NCI-H1417 treated with DMSO at 0.1 percent for 48 hours (cell line): ENCODE results near the gene DOCK3.
"Not testable (repeated sequence)": the region's sequence is repeated elsewhere in the genome, so short reads cannot be mapped to it uniquely, and the experiment has no call there.

Experiments
- DNase-seq: peaks from one replicate; lab custom pipeline; 2025; lab: John Stamatoyannopoulos, UW

Gene DOCK3

DNA sequence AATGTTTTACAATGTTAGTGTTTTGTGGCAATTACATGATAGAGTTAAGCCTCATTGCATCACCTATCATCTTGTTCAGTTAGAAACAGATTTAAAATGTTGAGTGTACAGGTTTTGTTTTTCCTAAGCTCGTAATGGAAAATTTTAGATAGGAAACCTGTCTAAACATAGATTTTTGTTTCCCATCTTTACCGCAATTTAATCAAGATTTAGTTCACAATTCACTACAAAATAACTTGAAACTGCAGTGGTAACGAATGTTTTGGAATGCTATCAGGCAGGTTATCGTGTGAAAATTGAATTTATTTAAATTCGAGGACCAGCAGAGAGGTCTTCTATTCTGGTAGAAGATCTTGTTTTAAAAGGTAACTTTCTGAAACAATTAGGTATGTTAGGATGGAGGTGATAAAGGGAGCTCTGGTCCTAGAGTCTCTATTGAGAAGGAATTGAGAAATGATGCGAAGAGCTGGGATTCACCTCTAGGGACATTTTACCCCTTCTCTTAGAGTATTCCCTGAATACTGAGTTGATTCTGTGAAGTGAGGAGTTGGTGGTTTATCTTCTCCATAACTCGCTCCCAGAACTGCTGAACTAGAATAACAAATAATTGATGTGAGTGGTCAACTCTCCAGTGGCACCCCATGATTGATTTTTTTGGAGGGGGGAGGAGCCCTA lies 1.4 kb downstream of the DOCK3 start:
- DNase-seq: no peak

DNA sequence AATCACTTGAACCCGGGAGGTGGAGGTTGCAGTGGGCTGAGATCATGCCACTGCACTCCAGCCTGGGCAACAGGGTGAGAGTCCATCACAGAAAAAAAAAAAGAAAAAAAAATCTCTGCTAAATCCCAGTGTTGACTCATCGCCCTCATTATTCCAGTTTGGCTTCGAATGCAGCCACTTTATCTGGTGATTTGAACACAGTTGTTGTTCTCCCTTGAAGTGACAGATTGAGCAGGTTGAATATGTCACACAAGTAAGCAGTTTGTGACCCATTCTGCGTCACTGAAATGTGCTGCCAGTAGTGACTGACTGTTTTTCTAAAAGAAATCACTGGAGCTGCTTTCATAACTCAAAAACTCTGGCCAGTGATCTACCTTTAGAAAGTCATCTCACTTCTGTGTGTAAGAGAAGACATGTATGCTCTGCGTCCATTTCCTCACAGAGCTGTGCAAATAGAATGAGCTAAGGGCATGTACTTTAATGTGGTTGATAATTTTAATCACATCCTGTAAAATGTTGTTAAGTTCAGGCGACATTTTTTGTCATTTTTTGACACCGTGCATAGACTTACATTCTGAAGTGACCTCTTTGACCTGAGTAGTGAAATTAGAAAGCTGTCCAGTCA lies 12.5 kb downstream of the DOCK3 start:
- DNase-seq: no peak

DNA sequence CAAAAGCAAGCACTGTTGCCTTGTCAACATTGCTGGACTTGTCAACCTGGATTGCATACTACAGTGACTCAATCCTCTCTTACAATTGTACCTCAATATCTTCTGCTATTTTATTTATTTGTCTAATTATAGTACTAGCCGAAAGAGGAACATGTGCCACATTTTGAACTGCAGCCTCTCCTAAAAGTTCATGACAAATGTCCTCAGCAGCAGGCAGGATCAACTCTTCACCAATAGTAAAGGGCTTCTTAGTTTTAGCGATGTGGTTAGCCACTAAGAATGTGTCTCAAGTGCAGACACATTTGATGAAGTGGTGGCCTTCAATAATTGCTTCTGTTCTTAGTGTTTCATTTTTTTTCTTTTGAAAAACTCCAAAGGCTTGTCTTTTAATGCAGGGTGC lies 13.2 kb downstream of the DOCK3 start:
- DNase-seq: no peak

DNA sequence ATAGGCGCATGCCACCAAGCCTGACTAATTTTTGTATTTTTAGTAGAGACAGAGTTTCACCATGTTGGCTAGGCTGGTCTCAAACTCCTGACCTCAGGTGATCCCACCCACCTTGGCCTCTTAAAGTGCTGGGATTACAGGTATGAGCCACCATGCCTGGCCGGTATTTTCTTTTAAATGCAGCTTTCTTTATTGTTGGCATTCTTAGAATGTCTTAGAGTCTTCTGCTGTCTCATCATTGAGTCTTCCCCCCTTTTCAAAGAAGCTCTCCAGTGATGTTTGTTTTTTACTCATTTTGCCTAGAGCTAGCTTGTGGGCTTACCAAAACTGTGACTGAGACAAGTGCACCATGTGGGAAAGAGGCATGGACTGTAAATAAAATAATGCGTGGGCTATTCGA lies 13.9 kb downstream of the DOCK3 start:
- not testable (repeated sequence) for DNase-seq

DNA sequence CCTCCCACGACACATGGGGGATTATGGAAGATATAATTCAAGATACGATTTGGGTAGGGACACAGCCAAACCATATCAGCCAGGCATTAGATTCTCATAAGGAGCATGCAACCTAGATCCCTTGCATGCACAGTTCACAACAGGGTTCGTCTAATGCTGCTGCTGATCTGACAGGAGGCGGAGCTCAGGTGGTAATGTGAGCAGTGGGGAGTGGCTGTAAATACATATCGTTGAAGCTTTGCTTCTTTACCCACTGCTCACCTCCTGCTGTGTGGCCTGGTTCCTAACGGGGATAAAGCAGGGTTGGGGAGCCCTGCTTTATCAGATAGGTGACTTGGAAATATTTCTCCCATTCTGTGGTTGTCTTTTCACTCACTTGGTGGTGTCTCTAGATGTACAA lies 14.8 kb downstream of the DOCK3 start:
- no peak for DNase-seq

DNA sequence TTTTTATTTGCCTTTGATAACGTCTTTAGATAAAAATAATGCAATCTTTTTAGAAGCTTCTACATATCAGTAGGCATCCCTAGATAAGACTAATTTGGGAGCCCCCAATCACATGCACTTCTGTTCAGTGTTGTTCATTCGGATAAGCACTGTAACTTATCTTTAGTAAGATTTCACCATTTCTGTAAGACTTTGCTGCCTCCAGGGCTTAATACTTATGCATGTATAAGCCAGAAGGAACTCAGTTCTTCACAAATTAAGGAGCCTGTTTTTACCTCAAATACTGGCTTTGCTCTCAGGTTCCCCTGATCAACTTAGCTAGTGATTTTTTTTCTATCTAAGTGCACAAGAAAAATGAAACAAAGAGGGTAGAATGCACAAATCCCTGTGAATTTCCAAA lies 20.3 kb downstream of the DOCK3 start:
- no peak for DNase-seq

DNA sequence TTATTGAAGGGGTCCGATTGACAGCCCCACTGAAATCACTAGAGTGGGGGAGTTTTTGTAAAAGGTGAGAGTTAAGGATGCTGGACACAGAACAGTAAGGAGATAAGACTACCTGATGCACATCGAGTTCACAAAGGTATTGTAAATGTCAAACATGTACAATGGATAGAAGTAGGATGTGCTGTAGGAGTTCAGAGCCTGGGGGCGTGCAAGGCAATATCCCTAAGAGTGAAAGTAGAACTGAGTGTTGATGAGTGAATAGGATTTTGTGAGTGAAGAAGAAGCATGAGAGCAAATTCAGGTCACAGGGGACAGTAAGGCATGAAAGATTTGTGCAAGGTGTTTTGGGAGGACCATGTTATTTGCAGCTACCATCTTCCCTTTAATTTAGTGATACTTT lies 21.5 kb downstream of the DOCK3 start:
- DNase-seq: no peak

DNA sequence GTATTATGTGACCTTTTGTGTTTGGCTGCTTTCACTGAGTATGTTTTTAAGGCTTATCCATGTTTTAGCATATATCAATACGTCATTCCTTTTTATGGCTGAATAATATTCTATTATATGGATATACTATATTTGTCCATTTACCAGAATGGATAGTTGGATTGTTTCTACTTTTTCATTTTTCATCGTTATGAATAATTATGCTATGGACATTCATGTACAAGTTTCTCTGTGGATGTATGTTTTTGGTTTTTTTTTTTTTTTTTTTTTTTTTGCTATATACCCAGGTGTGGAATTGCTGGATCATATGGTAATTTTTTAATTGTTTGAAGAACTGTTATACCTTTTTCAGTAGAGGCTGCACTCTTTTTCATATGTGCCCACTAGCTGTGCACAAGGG lies 23.5 kb downstream of the DOCK3 start:
- DNase-seq: no peak

DNA sequence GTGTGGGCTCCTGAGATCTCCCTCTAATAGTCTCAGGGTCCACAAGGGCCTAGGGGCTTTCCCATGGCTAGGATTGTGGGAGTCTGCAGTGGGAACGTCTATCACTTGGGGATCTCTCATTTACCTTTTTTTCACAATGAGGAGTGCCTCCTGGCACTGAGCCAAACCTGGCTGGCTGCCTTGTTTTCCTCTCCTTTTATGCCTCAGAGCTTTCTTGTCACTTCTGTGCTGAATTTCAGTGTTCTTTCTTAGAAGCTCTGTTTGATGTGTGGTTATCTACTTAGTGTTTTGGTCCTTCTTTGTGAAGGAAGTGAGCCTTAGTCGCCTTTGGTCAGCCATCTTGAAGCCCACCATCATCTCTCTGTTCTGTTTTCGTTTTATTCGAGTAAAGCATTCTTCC lies 33.9 kb downstream of the DOCK3 start:
- peak; percentile 0 for DNase-seq

DNA sequence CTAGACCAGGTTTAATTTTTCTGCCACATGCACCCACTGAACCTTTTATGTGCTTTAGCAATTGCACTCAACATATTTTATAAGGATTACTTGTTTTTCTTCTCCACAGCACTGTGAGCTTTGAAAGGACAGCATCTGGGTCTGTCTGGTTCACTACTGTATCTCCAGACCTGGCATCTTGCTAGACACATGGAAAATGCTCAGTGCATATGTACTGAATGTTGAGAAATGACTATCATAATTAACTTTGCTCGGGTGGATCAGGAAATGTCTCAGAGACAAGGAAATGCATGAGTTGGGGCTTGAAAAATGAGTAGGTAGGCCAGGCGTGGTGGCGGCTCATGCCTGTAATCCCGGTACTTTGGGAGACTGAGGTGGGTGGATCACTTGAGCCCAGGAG lies 40.2 kb downstream of the DOCK3 start:
- no peak for DNase-seq

DNA sequence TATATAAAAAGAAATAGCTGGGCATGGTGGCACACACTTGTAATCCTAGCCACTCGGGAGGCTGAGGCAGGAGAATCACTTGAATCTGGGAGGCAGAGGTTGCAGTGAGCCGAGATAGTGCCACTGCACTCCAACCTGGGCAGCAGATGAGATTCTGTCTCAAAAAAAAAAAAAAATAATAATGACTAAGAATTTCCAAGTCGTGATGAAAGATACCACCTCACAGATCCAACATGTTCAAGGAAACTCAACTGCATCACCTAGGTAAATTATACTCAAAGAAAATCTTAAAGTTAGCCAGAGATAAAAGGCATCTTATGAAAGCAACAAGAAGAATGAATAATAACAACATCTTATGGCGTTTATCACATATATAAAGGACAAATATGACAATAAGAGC lies 50.1 kb downstream of the DOCK3 start:
- DNase-seq: no peak

DNA sequence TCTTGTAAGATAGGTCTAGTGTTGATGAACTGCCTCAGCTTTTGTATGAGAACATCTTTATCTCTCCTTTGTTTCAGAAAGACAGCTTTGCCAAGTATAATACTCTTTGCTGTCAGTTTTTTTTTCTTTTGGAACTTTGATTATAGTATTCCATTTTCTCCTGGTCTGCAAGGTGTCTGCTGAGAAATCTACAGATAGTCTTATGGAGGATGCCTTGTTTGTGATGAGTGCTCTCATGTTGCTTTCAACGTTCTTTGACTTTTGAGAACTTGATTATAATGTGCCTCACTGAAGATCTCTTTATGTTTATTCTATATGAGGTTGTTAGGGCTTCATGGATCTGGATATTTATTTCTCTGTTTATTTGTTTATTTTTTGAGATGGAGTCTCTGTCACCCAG lies 60.3 kb downstream of the DOCK3 start:
- DNase-seq: no peak

DNA sequence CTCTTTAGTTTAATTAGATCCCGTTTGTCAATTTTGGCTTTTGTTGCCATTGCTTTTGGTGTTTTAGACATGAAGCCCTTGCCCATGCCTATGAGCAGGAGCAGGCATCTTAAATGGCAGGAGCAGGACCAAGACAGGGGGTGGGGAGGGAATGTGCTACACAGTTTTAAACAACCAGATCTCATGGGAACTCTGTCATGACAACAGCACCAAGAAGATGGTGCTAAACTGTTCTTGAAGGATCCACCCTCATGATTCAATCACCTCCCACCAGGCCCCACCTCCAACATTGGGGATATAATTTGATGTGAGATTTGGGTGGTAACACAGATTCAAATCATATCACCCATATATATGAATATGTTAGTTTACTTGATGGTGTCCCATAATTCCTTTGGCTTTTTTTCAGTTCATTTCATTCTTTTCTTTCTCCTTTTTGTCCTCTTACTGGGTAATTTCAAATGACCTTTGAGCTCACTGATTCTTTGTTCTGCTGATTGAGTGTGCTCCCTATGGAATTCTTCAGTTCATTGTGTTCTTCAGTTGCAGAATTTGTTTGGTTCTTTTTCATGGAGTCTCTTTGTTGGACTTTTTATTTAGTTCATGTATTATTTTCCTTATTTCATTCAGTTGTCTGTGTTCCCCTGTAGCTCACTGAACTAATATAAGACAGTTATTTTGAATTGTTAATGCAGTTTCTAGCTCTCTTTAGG lies 62.6 kb downstream of the DOCK3 start:
- DNase-seq: no peak

DNA sequence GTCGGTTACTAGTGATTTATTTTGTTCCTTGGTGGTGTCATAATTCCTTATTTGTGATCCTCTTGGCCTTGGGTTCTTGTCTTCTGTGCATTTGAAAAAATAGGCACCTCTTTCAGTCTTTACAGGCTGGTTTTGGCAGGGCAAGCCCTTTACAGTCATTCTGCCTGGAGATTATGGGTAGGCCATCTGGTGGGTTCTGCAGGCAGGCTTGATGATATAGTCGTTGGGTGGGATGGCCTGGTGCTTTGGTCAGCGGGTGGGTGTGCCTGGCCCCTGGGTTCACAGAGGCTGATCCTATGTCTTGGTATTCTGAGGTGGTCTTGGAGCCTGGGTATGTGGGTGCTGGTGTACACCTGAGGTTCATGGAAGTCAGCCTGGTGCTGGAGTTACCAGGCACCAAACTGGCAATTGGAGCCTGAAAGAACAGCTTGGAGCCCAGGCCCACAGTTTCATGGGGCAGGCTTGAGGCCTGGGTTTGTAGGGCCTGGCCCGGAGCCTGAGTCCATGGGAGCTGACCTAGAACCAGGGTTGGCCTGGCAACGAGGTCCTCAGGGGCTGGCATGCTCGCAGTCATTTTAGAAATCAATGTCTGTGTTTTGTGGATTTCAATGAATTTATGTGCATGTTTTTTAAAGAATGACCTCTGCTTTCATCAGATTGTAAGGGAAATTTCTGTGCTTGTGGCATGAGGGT lies 63.3 kb downstream of the DOCK3 start:
- DNase-seq: no peak

DNA sequence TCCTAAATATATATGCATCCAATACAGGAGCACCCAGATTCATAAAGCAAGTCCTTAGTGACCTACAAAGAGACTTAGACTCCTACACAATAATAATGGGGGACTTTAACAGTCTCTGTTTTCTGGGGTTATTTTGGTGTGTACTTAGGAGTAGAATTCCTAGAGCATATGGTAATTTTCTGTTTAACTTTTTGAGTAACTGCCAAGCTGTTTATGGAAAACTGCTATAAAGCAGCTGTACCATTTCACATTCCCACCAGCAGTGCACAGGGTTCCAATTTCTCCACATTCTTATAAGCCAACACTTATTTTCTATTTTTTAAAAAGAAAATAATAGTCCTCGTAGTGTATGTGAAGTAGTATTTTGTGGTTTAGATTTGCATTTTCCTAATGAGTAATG lies 68.9 kb downstream of the DOCK3 start:
- DNase-seq: no peak

DNA sequence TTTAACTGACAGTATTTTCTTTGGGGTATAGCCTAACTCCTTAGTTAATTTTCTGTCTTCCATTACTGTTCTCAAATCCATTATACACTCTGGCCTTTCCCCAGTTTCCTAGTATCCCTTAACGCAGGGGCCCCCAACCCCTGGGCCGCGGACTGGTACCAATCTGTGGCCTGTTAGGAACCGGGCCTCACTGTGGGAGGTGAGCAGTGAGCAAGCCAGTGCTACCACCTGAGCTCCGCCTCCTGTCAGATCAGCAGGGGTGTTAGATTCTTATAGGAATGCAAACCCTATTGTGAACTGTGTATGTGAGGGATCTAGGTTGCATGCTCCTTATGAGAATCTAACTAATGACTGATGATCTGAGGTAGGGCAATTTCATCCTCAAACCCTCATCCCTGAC lies 75.1 kb downstream of the DOCK3 start:
- DNase-seq: no peak

DNA sequence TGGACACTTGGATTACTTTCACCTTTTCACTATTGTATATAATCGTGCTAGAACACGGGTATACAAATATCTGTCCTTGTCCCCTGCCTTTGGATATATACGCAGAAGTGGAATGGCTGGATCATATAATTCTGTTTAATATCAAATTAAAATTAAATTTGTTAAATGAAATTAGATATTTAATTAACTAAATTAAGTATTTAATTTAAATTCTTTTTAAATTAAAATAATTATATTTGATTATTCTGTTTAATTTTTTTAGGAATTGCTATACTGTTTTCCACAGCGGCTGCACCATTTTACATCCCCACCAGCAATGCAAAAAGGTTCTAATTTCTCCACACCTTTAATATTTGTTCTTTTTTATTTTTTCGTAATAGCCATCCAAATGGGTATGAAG lies 84.3 kb downstream of the DOCK3 start:
- DNase-seq: no peak

DNA sequence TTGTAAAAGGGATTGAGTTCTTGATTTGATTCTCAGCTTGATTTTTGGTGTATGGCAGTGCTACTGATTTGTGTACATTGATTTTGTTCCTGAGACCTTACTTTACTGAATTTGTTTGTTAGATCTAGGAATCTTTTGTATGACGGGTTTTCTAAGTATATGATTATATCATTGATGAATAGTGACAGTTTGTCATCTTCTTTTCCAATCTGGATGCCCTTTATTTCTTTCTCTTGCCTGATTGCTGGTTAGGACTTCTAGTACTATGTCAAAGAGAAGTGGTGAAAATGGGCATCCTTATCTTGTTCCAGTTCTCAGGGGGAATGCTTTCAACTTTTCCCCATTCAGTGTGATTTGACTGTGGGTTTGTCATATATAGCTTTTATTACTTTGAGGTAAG lies 103.0 kb downstream of the DOCK3 start:
- DNase-seq: no peak

DNA sequence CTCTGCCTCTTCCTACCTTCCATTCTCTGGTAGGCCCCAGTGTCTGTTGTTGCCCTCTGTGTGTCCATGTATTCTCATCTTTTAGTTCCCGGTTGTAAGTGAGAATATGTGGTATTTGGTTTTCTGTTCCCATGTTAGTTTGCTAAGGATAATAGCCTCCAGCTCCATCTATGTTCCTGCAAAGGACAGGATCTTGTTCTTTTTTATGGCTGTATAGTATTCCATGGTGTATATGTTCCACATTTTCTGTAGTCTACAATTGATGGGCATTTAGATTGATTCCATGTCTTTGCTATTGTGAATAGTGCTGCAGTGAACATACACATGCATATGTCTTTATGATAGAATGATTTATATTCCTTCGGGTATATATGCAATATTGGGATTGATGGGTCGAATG lies 107.0 kb downstream of the DOCK3 start:
- DNase-seq: not testable (repeated sequence)

DNA sequence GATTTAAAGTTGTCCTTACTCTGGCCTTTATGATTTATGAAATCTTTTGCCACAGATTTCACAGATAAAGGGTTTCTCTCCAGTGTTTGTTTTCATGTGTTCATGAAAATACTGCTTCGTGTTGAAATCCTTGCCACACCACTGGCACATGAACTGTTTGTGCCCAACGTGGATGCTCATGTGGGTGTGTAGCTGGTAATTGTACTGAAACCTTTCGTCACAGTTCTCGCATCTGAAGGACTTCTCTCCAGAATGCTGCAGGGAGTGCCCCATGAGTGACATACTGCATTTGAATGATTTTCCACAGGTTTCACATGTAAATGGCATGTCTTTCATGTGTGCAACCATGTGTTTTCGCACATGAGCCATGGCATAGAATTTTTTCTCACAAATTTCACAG lies 111.9 kb downstream of the DOCK3 start:
- DNase-seq: no peak

DNA sequence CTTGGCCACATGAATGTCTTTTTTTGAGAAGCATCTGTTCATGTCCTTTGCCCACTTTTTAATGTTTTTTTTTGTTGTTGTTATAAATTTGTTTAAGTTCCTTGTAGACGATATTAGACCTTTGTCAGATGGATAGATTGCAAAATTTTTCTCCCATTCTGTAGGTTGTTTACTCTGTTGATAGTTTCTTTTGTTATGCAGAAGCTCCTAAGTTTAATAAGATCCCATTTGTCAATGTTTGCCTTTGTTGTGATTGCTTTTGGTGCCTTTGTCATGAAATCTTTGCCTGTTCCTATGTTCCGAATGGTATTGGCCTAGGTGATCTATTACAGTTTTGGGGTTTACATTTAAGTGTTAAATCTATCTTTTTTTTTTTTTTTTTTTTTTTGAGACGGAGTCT lies 116.2 kb downstream of the DOCK3 start:
- not testable (repeated sequence) for DNase-seq

DNA sequence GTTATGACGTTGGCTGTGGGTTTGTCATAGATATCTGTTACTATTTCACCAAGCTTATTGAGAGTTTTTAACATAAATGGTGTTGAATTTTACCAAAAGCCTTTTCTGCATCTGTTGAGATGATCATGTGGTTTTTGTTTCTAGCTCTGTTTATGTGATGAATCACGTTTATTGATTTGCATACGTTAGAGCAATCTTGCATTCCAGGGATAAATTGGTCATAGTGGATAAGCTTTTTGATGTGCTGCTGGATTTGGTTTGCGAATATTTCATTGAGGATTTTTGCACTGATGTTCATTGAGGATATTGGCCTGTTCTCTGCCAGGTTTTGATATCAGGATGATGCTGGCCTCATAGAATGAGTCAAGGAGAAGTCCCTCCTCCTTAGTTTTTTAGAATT lies 117.8 kb downstream of the DOCK3 start:
- DNase-seq: no peak

DNA sequence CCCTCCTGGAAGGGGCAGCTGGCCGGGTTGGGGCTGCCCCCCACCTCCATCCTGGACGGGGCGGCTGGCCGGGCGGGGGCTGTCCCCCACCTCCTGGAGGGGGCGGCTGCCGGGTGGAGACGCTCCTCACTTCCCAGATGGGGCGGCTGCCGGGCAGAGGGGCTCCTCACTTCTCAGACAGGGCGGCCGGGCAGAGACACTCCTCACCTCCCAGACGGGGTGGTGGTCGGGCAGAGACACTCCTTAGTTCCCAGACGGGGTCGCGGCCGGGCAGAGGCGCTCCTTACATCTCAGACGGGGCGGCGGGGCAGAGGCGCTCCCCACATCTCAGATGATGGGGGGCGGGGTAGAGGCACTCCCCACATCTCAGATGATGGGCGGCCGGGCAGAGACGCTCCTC lies 129.1 kb downstream of the DOCK3 start:
- not testable (repeated sequence) for DNase-seq
